H1 (cell line): ENCODE results near the gene RPTOR. TPM values are rescaled to one million over a fixed set of nuclear protein-coding genes. Genes with fewer than 3 reads are reported as not detected.
A peak's percentile ranks its signal among the peaks of the same experiment; 100 is the strongest.

Source experiments
- CTCF ChIA-PET: fragments of 300-600 bp; sonication (Branson Sonifier 250); formaldehyde crosslinking; loops from one replicate; lab custom pipeline; 2021; ENCODE audit not compliant: partially characterized antibody; lab: Charles Lee
- POLR2A ChIA-PET: fragments of 300-600 bp; sonication (Branson Sonifier 250); formaldehyde crosslinking; loops from one replicate; lab custom pipeline; 2021; ENCODE audit warnings: inconsistent platforms; ENCODE audit not compliant: partially characterized antibody; lab: Charles Lee
- DNase-seq, 2 experiments: peaks; one replicate each; pipeline versions ENCODE4 v3.0.0 to v3.0.0-alpha.2; 2010 to 2022; ENCODE audit warnings: low spot score in 2 of 2, low read depth in 1 of 2, mixed read lengths in 1 of 2
- FAIRE-seq: peaks from 2 replicates; lab custom pipeline; 2011; peaks lifted over from hg19 to GRCh38; lab: Jason Lieb, UNC
- H2AFZ ChIP-seq: 2 replicates; pipeline ENCODE4 v1.8.1; 2012; ENCODE audit warnings: low read length, inconsistent platforms
- H2AK5ac ChIP-seq: 2 replicates; pipeline ENCODE4 v1.6.1; 2013; ENCODE audit warnings: low read depth, low read length
- H2BK120ac ChIP-seq: replicated peaks from 2 replicates; pipeline ENCODE3; 2013; ENCODE audit warnings: low read depth, low read length, inconsistent platforms
- H2BK12ac ChIP-seq: 2 replicates; pipeline ENCODE4 v1.6.1; 2013; ENCODE audit warnings: low read depth, low read length
- H2BK15ac ChIP-seq: 2 replicates; pipeline ENCODE4 v1.6.1; 2013; ENCODE audit warnings: low read length
- H2BK20ac ChIP-seq: 2 replicates; pipeline ENCODE4 v1.6.1; 2013; ENCODE audit warnings: low read length
- H2BK5ac ChIP-seq: 2 replicates; pipeline ENCODE4 v1.6.1; 2013; ENCODE audit warnings: low read depth, low read length
- H3K14ac ChIP-seq: 2 replicates; pipeline ENCODE4 v1.6.1; 2013; ENCODE audit warnings: inconsistent platforms; ENCODE audit not compliant: insufficient read length
- H3K18ac ChIP-seq: 2 replicates; pipeline ENCODE4 v1.6.1; 2013; ENCODE audit warnings: low read length; ENCODE audit errors: extremely low read depth
- H3K23ac ChIP-seq: 2 replicates; pipeline ENCODE4 v1.6.1; 2013; ENCODE audit warnings: inconsistent platforms; ENCODE audit not compliant: insufficient read length
- H3K23me2 ChIP-seq: 2 replicates; pipeline ENCODE4 v1.6.1; 2013; ENCODE audit warnings: low read depth, low read length
- H3K27ac ChIP-seq: 2 replicates; pipeline ENCODE4 v1.6.1; 2011; ENCODE audit warnings: low read depth, low read length, inconsistent platforms
- H3K27me3 ChIP-seq, 4 experiments: replicated peaks in 1 of 4; 1 replicate in 1 of 4; 2 replicates in 3 of 4; pipeline versions ENCODE4 v1.6.1 to v1.8.1; 2011 to 2013; ENCODE audit warnings: low read length in 3 of 4, mild to moderate bottlenecking in 3 of 4, inconsistent platforms in 2 of 4, mixed read lengths in 2 of 4, moderate library complexity in 1 of 4; ENCODE audit not compliant: control insufficient read depth in 3 of 4, insufficient read depth in 3 of 4; ENCODE audit errors: extremely low read depth in 1 of 4
- H3K36me3 ChIP-seq, 4 experiments: 2 replicates each; pipeline versions ENCODE4 v1.6.1 to v1.8.1; 2011 to 2013; ENCODE audit warnings: mild to moderate bottlenecking in 4 of 4, low read length in 3 of 4, moderate library complexity in 2 of 4, control low read depth in 1 of 4, inconsistent platforms in 1 of 4; ENCODE audit not compliant: insufficient read depth in 4 of 4, control insufficient read depth in 2 of 4
- H3K4ac ChIP-seq: replicated peaks from 2 replicates; pipeline ENCODE3; 2013; ENCODE audit warnings: low read length, low read depth, mixed read lengths, inconsistent platforms; ENCODE audit not compliant: insufficient read length
- H3K4me1 ChIP-seq, 4 experiments: replicated peaks in 1 of 4; 1 replicate in 1 of 4; 2 replicates in 3 of 4; pipeline versions ENCODE4 v1.6.1 to v1.8.1; 2011 to 2013; ENCODE audit warnings: low read length in 3 of 4, inconsistent platforms in 2 of 4, mixed read lengths in 1 of 4; ENCODE audit not compliant: insufficient read depth in 4 of 4, control insufficient read depth in 3 of 4
- H3K4me2 ChIP-seq, 2 experiments: 2 replicates each; pipeline versions ENCODE4 v1.6.1 to v1.8.1; 2011 to 2013; ENCODE audit warnings: low read depth in 2 of 2, low read length in 2 of 2, control low read depth in 1 of 2, inconsistent platforms in 1 of 2, mild to moderate bottlenecking in 1 of 2; ENCODE audit not compliant: insufficient read depth in 1 of 2
- H3K4me3 ChIP-seq, 4 experiments: fragments of 200-600, 300-600 bp in 1 of 4; sonication (generic), shearing (Covaris generic), sonication (Bioruptor Twin) in 1 of 4; 2 replicates each; pipeline versions ENCODE4 v1.5.1 to v1.8.1; 2011 to 2016; ENCODE audit warnings: low read length in 4 of 4, low read depth in 3 of 4, control low read depth in 2 of 4, inconsistent platforms in 2 of 4, mild to moderate bottlenecking in 2 of 4, mixed read lengths in 1 of 4, moderate library complexity in 1 of 4; ENCODE audit not compliant: insufficient read depth in 2 of 4; ENCODE audit errors: extremely low read depth in 1 of 4
- H3K56ac ChIP-seq: replicated peaks from 2 replicates; pipeline ENCODE3; 2013; ENCODE audit warnings: low read depth, mild to moderate bottlenecking, mixed read lengths, low read length, inconsistent platforms; ENCODE audit not compliant: insufficient read length
- H3K79me1 ChIP-seq: 2 replicates; pipeline ENCODE4 v1.6.1; 2013; ENCODE audit warnings: low read depth, low read length, control low read depth
- H3K79me2 ChIP-seq, 2 experiments: 2 replicates each; pipeline versions ENCODE4 v1.6.1 to v1.8.1; 2012 to 2013; ENCODE audit warnings: low read length in 2 of 2, mild to moderate bottlenecking in 2 of 2, inconsistent platforms in 1 of 2; ENCODE audit not compliant: insufficient read depth in 2 of 2, control insufficient read depth in 1 of 2
- H3K9ac ChIP-seq, 4 experiments: replicated peaks in 1 of 4; 1 replicate in 1 of 4; 2 replicates in 3 of 4; pipeline versions ENCODE4 v1.6.1 to v1.8.1; 2011 to 2013; ENCODE audit warnings: low read depth in 3 of 4, low read length in 3 of 4, control low read depth in 2 of 4, mild to moderate bottlenecking in 2 of 4, moderate library complexity in 2 of 4, inconsistent platforms in 1 of 4; ENCODE audit errors: extremely low read depth in 1 of 4
- H3K9me3 ChIP-seq, 2 experiments: 2 replicates each; pipeline versions ENCODE4 v1.6.1 to v1.8.1; 2012 to 2013; ENCODE audit warnings: mild to moderate bottlenecking in 2 of 2, moderate library complexity in 2 of 2, control low read depth in 1 of 2, inconsistent platforms in 1 of 2, low read depth in 1 of 2, low read length in 1 of 2, mixed read lengths in 1 of 2; ENCODE audit not compliant: insufficient read depth in 2 of 2
- H4K20me1 ChIP-seq, 2 experiments: replicated peaks in 1 of 2; 2 replicates each; pipeline versions ENCODE3 to v1.8.1; 2011 to 2013; ENCODE audit warnings: inconsistent platforms in 2 of 2, low read length in 2 of 2, mild to moderate bottlenecking in 1 of 2; ENCODE audit not compliant: insufficient read depth in 2 of 2, control insufficient read depth in 1 of 2
- H4K5ac ChIP-seq: 2 replicates; pipeline ENCODE4 v1.6.1; 2013; ENCODE audit warnings: low read length, low read depth, mixed read lengths, inconsistent platforms; ENCODE audit not compliant: insufficient read length
- H4K8ac ChIP-seq: 2 replicates; pipeline ENCODE4 v1.8.0; 2013; ENCODE audit warnings: mild to moderate bottlenecking, moderate library complexity, low read length, inconsistent platforms; ENCODE audit not compliant: insufficient read depth; ENCODE audit errors: extremely low read depth
- H4K91ac ChIP-seq: replicated peaks from 2 replicates; pipeline ENCODE3; 2013; ENCODE audit warnings: low read length, mixed read lengths, inconsistent platforms; ENCODE audit not compliant: insufficient read length
- CHD2 ChIP-seq: IDR thresholded peaks from 2 replicates; pipeline ENCODE4 v1.6.1; 2012; ENCODE audit warnings: low read length, improper control_type of control experiment
- WGBS, 2 experiments: shearing (Covaris generic) in 1 of 2; methylation state at CpG; one replicate each; pipeline versions ENCODE4 v1.1.6 to v1.1.7; 2013 to 2015; ENCODE audit warnings: low lambda C conversion rate in 2 of 2, mixed read lengths in 2 of 2, inconsistent platforms in 1 of 2, low coverage in 1 of 2, missing lambda C conversion rate in 1 of 2; ENCODE audit not compliant: insufficient replicate concordance in 2 of 2, insufficient coverage in 1 of 2, insufficient read length in 1 of 2; ENCODE audit errors: extremely low coverage in 1 of 2, missing lambda C conversion rate in 1 of 2; 5-methylcytosine and 5-hydroxymethylcytosine counted together
- polyA plus RNA-seq, 7 experiments: library from polyadenylated mRNA; depleted of rRNA in 3 of 7; stranded (reverse) in 5 of 7; unstranded in 2 of 7; fragments of >200 nt in 5 of 7; fragments of 200-250 nt in 2 of 7; gene quantifications; 1 replicate in 5 of 7; 2 replicates in 1 of 7; 4 replicates in 1 of 7; pipeline versions ENCODE4 v1.2.1 to v1.2.3, GENCODE V29; 2011 to 2013; ENCODE audit warnings: missing spikeins in 2 of 7, mixed read lengths in 2 of 7
- total RNA-seq: library from RNA; stranded (reverse); fragmentation: NEBNext Ultra II Directional; extraction: Animal tissue kit (Norgen Biotek cat#: 25700); gene quantifications from 2 replicates; pipeline ENCODE4 v1.2.1, GENCODE V29; 2021
- TF ChIP-seq, protein P1 (sequence below): IDR thresholded peaks from 2 replicates; pipeline ENCODE4 v1.6.1; 2012; ENCODE audit warnings: inconsistent platforms

RPTOR gene
- total and polyA plus RNA-seq, 2 of the 8 experiments (the other 6 are each of a cell fraction or from before 2014, with no cell fraction given), result 6.9 to 28.7 TPM

DNA sequence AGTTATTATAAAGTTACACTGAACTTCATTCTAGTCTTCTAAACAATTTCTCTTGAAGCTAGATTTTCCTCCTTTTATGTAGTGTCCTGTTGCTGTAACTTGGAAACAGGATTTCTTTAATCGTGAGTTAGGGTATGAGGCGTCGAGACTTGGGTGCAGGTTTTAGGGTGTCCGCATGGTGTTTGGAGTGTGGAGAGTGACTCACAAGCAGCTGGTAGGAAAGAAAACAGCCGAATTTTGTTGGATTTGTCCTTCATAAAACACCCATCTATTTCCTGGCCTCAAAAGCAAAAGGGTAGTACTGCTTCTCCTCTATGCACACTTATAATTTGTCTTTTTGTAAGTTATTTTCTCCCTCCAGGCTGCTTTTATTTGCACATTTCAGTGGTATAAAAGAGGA is 1.6 kb downstream of the RPTOR start:
- no peak for TF ChIP-seq CHD2
- TF ChIP-seq, protein P1, sequence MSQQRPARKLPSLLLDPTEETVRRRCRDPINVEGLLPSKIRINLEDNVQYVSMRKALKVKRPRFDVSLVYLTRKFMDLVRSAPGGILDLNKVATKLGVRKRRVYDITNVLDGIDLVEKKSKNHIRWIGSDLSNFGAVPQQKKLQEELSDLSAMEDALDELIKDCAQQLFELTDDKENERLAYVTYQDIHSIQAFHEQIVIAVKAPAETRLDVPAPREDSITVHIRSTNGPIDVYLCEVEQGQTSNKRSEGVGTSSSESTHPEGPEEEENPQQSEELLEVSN, result no peak
- TF ChIP-seq, all 59 proteins: peak for 0
- Histone ChIP-seq H2AFZ (no peak overlapping the region), H3K27me3 (no peaks in the 10 kb centered on the region; a peak in 2 of 7 replicates), H3K23me2 (peaks cover 5% of the 10 kb centered on the region; the same call in 1 of the 2 replicates), H3K14ac (no peak overlapping the region), H3K9ac (no peak overlapping the region), H3K4me1 (peaks cover 0 to 9% (median 4%) of the 10 kb centered on the region in 4 experiments; a peak in 3 of 7 replicates), H3K18ac (no peak overlapping the region), H3K4me3 (peak overlapping the region in 1 of 4 experiments; percentile 87; a peak in 2 of 8 replicates), H2AK5ac (no peak overlapping the region), H3K27ac (no peak overlapping the region), H3K79me1 (peaks cover 10% of the 10 kb centered on the region; the same call in 1 of the 2 replicates), H4K91ac (no peak overlapping the region), H2BK15ac (no peak overlapping the region), H4K8ac (no peak overlapping the region), H3K9me3 (no peaks in the 10 kb centered on the region), H4K5ac (no peak overlapping the region), H2BK120ac (no peak overlapping the region), H3K36me3 (no peaks in the 10 kb centered on the region), H3K23ac (no peak overlapping the region), H2BK5ac (no peak overlapping the region), H3K4ac (no peak overlapping the region), H2BK20ac (no peak overlapping the region), H4K20me1 (peaks cover 9 to 17% of the 10 kb centered on the region in 2 experiments), H3K79me2 (peaks cover 12 to 56% of the 10 kb centered on the region in 2 experiments), H3K4me2 (peak overlapping the region; percentile 76 to 91; a peak in 2 of 4 replicates), H2BK12ac (no peak overlapping the region), H3K56ac (no peak overlapping the region)
- ChIA-PET POLR2A (interaction anchor here (2.0 kb wide), 1 partner anchor 9 kb away, joined by 9 read pairs; no protein-coding TSS in a partner anchor), CTCF (interaction anchor here (1.1 to 1.6 kb wide), 2 partner anchors 28 to 121 kb away, joined by 3 to 7 read pairs; no protein-coding TSS in a partner anchor)
- 84% methylated on average over 5 of the region's 5 CpGs; no CpG with 5 or more reads in 1 of the 2 experiments for WGBS, 2 experiments
- DNase-seq, result no peak
- no peak for FAIRE-seq
